Activated CD4-positive, alpha-beta T cell treated with anti-CD3 and anti-CD28 coated beads, Interleukin-2, amount 10 ng/mL, durations not matched to agents 24 days and 14 days (primary cell): ENCODE results near the gene TRIM16. TPM values are rescaled to one million over a fixed set of nuclear protein-coding genes. Genes with fewer than 3 reads are reported as not detected.
"Not testable (repeated sequence)": the region's sequence is repeated elsewhere in the genome, so short reads cannot be mapped to it uniquely, and the experiment has no call there.

Source experiments
- DNase-seq: peaks from one replicate; pipeline ENCODE4 v3.0.0; 2022
- H3K27ac Mint-ChIP-seq: one replicate; pipeline ENCODE4 v1.8.0; 2022; ENCODE audit warnings: mild to moderate bottlenecking, mixed read lengths
- H3K27me3 Mint-ChIP-seq: one replicate; pipeline ENCODE4 v1.8.0; 2022; ENCODE audit warnings: mixed read lengths
- H3K36me3 Mint-ChIP-seq: one replicate; pipeline ENCODE4 v1.8.0; 2022; ENCODE audit warnings: low read depth, mild to moderate bottlenecking, mixed read lengths
- H3K4me1 Mint-ChIP-seq: one replicate; pipeline ENCODE4 v1.8.0; 2021; ENCODE audit warnings: mixed read lengths
- H3K4me3 Mint-ChIP-seq: one replicate; pipeline ENCODE4 v1.8.0; 2022; ENCODE audit warnings: mild to moderate bottlenecking, moderate library complexity, mixed read lengths
- H3K9me3 Mint-ChIP-seq: one replicate; pipeline ENCODE4 v1.8.0; 2021; ENCODE audit warnings: mixed read lengths
- intact Hi-C: fragments of 100-400 bp; cut with micrococcal nuclease; formaldehyde crosslinking; loops from one replicate; pipeline ENCODE4 v1.15.1; 2023
- total RNA-seq: library from RNA; stranded (reverse); gene quantifications from 2 replicates; pipeline ENCODE4 v1.2.3, GENCODE V29; 2022

TRIM16 gene
- 15.2 and 15.7 TPM in 2 replicates for total RNA-seq

DNA sequence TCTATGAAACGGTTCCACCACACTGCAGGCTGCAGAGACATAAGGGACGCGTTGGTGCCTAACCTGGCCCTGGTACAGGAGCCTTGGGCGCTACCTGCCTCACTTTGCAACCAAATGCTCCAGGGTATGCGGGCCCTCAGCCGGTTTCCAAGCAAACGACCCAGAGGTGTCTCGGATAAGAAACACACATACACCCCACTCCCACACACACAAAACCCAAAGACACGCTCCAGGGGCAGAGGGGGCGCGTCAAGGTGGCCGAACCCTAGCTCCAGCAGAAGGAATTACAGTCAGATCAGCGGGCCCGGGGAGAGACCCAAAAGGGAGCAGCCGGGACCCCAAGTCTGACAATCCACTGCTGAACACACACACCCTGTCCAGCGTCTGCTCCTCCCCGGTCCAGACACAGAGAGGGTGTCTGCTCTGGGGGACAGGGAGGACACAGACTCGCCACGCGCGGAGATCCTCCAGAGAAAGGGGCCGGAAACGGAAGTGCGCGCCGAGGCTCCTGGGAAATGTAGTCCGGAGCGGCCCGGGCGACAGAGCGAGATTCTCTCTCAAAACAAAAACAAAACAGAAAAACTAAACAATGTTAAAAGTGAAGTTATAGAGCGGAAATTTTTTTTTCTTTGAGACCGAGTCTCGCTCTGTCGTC is at the start of gene TRIM16:
TSS of gene TRIM16 (minus strand) at position 488 of the 655 bp plus-strand sequence. CDS start 32,702 bp downstream, outside the sequence.
- intact Hi-C loops, H3K9me3 Mint-ChIP-seq, H3K27me3 Mint-ChIP-seq: not testable (repeated sequence)
- DNase-seq, result peak; percentile 96
- peak within 1 kb of the TSS; percentile 92 for H3K27ac Mint-ChIP-seq
- H3K36me3 Mint-ChIP-seq, result peaks cover 12% of the 10 kb centered on the region
- peak within 1 kb of the TSS; percentile 90 for H3K4me3 Mint-ChIP-seq
- H3K4me1 Mint-ChIP-seq, result peaks cover 25% of the 10 kb centered on the region

DNA sequence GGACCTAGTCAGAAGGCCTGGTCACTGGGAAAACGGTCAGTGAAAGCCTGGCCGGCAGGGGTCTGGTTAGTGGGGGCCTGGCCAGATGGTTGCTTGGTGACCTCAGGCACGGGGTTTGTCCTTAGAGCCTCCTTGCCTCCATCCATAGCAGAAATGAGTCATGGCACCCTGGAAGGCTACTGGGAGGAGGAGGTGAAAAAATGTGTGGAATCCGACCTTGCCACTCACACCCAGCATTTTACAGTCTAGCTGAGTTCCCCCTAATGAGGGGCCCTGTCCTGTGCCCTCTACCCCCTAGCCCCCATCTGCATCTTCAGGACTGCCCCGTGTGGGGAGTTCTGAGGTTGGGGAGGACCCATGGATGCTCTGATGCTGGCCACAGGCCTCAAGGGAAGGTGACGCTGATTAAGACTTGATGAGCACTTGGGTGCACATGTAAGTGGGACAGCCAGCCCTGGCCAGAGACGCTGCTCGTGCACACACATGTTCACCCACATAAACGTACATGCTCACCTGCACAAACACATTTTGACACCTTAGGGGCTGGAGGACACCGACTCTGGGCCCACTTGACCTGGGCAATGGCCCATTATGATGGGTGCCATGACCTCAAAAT is 49.2 kb upstream of the TRIM16 start:
- H3K9me3 Mint-ChIP-seq, intact Hi-C loops, H3K27me3 Mint-ChIP-seq, H3K36me3 Mint-ChIP-seq, H3K4me3 Mint-ChIP-seq, H3K27ac Mint-ChIP-seq, H3K4me1 Mint-ChIP-seq, DNase-seq: not testable (repeated sequence)

DNA sequence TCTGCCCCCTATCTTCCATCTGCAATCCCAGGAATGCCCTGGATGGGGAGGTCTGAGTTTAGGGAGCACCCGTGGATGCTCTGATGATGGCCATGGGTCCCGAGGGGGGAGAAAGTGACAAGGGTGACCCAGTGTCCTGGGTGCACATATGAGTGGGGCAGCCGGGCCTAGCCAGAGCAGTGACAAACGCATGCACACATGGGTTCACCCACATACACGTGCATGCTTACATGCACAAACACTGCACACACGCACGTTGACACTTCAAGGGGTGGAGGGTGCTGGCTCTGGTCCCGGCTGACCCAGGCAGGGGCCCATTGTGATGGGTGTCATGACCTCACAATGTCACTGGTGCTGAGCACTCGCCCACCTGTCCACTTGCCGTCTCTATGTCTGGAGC is 47.8 kb upstream of the TRIM16 start, which contains the start of gene TBC1D26:
TSS of gene TBC1D26 (plus strand) at position 384 of the 400 bp plus-strand sequence. CDS start 3,066 bp downstream, outside the sequence.
- H3K9me3 Mint-ChIP-seq, H3K4me1 Mint-ChIP-seq, H3K27me3 Mint-ChIP-seq, intact Hi-C loops, H3K27ac Mint-ChIP-seq, H3K36me3 Mint-ChIP-seq, DNase-seq, H3K4me3 Mint-ChIP-seq: not testable (repeated sequence)

DNA sequence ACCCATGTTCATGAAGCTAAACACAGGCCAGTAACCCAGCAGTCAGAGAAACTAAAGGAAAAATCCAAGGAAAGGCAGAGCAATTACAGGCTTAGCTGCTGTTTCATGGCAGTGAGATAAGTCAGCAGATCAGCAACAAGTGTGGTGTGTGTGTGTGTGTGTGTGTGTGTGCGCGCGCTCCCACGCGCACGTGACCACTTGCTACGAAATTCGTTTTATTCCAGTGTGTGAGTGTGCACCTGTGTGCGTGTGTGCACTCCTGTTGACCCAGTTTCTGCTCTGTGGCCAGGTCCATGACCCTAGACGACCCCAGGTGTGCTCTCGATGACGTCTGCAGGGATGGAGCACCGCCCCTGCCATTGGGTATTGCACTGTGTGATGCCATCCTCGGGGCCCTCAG is 46.4 kb upstream of the TRIM16 start:
- not testable (repeated sequence) for H3K4me1 Mint-ChIP-seq, H3K9me3 Mint-ChIP-seq, H3K27me3 Mint-ChIP-seq

DNA sequence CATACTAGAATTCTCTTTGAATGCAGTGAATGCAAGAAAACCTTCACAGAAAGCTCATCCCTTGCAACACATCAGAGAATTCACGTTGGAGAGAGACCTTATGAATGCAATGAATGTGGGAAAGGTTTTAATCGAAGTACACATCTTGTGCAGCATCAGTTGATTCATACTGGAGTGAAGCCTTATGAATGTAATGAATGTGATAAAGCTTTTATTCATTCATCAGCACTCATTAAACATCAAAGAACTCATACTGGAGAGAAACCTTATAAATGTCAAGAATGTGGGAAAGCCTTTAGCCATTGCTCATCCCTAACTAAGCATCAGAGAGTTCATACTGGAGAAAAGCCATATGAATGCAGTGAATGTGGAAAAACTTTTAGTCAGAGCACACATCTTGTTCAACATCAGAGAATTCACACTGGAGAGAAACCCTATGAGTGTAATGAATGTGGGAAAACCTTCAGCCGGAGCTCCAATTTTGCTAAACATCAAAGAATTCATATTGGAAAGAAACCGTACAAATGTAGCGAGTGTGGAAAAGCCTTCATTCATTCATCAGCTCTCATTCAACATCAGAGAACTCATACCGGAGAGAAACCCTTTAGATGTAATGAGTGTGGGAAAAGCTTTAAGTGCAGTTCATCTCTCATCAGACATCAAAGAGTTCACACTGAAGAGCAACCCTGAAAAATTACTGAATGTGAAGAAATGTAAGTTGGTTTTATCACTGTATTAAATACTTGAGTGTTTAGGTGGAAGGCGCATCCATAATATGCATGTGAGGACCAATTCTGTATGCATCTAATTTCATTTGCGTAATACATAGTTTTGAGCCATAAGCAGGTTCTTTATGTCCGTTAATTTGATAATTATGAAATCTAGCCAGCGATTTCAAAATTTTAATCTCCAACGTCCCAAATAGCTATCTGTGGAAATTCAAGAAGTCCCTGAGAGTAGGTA is 32.8 kb upstream of the TRIM16 start:
- H3K27ac Mint-ChIP-seq, H3K27me3 Mint-ChIP-seq, H3K4me1 Mint-ChIP-seq, intact Hi-C loops, H3K4me3 Mint-ChIP-seq, H3K9me3 Mint-ChIP-seq, DNase-seq: not testable (repeated sequence)
- peaks cover 34% of the 10 kb centered on the region for H3K36me3 Mint-ChIP-seq

More for the DNA sequence above, 46.4 kb upstream of the TRIM16 start:
- H3K27ac Mint-ChIP-seq, H3K4me3 Mint-ChIP-seq, H3K36me3 Mint-ChIP-seq, intact Hi-C loops, DNase-seq: not testable (repeated sequence)

DNA sequence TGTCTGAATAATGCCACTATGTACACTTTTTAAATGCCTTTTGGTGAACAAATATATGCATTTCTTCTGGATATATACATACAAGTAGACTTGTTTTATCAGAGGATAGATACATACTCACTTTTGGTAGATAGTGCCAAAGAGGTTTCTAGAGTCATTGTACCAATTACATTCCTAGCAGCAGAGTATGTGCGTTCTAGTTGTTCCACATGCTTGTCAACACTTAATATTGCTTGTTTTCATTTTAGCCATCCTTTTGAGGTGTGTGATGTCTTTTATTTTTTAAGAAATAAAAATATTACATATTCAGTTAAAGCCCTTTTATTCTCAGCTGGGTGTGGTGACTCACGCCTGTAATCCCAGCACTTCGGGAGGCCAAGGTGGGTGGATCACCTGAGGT is 24.8 kb upstream of the TRIM16 start:
- H3K4me1 Mint-ChIP-seq, DNase-seq, H3K27me3 Mint-ChIP-seq, H3K4me3 Mint-ChIP-seq, H3K27ac Mint-ChIP-seq, intact Hi-C loops: not testable (repeated sequence)
- Mint-ChIP-seq H3K36me3 (peaks cover 59% of the 10 kb centered on the region), H3K9me3 (peaks cover 18% of the 10 kb centered on the region)

DNA sequence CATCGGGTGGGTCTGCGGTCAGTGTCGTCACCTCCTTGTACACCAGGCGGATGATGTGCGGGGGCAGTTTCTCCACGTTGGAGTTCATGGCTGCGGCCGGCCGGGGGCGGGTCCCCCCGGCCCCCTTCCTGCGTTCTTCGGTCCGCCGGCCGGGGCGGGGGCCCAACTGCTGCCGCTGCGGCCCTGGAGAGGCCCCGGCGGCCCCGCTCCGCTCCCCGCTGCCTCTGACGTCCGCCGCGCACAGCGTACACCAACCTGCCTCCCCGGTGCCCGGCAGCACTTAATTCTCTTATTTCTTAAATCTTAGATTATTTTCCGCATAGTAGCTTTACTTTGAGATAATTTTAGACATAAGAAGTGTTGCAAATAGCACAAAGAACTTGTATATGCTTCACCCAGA is 20.7 kb upstream of the TRIM16 start:
- DNase-seq, intact Hi-C loops, H3K27me3 Mint-ChIP-seq, H3K4me1 Mint-ChIP-seq, H3K4me3 Mint-ChIP-seq, H3K27ac Mint-ChIP-seq: not testable (repeated sequence)
- Mint-ChIP-seq H3K9me3 (peaks cover 14% of the 10 kb centered on the region), H3K36me3 (peaks cover 66% of the 10 kb centered on the region)

DNA sequence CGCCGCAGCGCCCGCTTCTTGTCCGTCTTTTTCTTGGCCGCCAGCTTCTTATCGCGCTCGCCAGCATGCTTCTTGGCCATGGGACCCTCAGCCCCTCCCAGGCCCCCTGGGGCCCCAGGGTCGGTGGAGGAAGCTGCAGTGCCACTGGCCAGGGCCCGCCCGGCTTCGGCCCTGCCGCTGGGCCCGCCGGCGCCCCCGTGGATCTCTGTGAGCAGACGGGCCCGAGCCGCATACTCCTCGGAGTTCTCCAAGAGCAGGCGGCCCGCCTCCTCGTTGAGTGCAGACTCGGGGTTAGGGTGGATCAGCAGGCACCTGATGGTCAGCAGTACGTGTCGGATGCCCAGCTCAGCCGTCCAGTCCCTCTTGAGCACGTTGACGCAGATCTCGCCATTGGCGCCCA is 20.1 kb upstream of the TRIM16 start:
- H3K27me3 Mint-ChIP-seq, H3K4me1 Mint-ChIP-seq, H3K9me3 Mint-ChIP-seq, H3K27ac Mint-ChIP-seq, DNase-seq, H3K4me3 Mint-ChIP-seq, intact Hi-C loops: not testable (repeated sequence)
- H3K36me3 Mint-ChIP-seq, result peaks cover 62% of the 10 kb centered on the region

DNA sequence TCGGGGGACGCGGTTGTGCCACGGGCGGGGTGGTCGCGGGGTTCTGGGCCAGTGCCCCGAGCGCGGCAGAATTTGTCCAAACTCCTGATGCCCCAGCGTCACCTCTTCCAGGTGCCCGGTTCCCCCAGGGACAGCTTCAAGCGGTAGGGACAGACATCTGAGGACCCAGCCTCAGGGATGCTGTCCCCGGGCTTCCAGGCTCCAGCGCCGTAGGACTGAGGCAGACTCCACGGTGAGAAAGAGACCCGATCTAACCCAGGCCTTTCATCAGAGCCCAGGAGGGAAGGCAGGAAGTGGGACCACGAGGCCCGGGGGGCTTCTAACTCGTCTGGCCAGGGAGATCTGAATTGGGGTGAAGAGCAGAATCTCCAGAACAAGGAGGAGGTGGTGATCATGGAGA is 15.8 kb upstream of the TRIM16 start:
- Mint-ChIP-seq H3K36me3 (peaks cover 27% of the 10 kb centered on the region), H3K4me3 (peak overlapping the region; percentile 85), H3K27ac (peak overlapping the region; percentile 70)
- intact Hi-C loops, DNase-seq, H3K9me3 Mint-ChIP-seq, H3K27me3 Mint-ChIP-seq, H3K4me1 Mint-ChIP-seq: not testable (repeated sequence)

DNA sequence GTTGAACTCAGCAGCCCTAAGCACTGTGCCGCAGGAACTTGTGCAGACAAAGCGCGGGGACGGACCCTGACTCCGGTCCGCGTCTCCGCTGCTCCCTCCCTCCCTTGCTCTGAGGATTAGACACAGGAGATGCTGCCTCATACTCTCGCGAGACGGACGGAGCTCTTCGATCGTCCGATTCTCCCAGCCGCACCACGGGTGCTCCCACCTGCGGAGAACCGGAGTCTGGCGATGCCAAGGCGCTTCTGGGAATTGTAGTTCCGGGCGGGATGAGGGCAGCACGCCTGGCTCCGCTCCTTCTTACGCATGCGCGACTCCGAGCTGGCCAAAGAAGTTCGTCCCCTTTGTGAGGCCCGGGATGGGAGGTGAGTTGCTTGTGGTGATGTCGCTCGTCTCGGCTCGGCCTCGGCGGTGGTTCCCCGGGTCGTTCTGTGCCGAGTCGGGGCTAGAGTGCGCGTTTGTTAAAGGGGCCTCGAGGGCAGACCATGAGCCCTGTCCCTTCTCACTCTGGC is 15.4 kb upstream of the TRIM16 start, which contains the start of gene ZNF286A:
TSS of gene ZNF286A (plus strand) at position 340 of the 512 bp plus-strand sequence. CDS start 578 bp downstream, outside the sequence.
- intact Hi-C loops, H3K27me3 Mint-ChIP-seq, H3K4me1 Mint-ChIP-seq, H3K9me3 Mint-ChIP-seq: not testable (repeated sequence)
- peak within 1 kb of the TSS; percentile 85 for H3K4me3 Mint-ChIP-seq
- peak within 1 kb of the TSS; percentile 84 for H3K27ac Mint-ChIP-seq
- H3K36me3 Mint-ChIP-seq, result peaks cover 24% of the 10 kb centered on the region
- DNase-seq, result peak; percentile 97

DNA sequence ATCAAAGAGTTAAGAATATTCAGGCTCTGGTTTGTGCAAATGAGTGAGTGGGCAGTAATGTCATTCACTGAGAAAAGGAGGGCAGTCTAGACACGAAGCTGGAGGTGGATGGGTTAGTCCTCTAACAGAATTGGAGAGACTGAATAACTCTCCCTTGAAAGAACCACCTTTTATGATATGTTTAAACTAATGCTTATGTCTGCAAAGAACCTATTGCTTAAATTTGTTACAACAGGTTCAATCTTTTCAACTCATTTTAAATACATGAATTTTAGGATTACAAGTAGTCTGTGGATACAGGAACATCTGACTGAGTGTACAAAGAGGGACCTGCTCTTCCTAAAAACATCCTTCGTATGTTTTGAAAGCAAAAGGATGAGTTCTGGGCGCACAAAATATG is 14.9 kb upstream of the TRIM16 start:
- H3K4me1 Mint-ChIP-seq, H3K9me3 Mint-ChIP-seq, DNase-seq, intact Hi-C loops, H3K27me3 Mint-ChIP-seq: not testable (repeated sequence)
- Mint-ChIP-seq H3K27ac (peak overlapping the region; percentile 70), H3K36me3 (peaks cover 22% of the 10 kb centered on the region), H3K4me3 (peak overlapping the region; percentile 85)

DNA sequence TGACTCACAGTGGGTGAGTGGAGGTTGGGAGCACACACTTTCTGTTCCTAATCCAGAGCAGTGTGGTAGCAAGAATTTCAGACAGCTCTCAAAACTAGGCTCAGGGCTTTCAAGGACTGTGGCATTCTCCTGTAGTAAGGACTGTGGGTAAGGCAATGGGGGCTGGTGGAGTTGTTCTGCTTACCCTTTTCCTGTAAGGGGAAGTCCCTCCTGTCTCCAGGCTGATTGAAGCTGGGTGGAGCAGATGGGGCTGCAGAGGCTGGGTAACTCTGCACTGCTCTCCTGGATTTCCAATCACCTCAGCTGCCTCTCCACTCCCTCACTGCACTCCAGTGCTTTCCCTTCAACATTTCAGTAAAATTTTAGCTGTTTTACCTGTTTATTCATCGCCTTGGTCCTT is 3.4 kb upstream of the TRIM16 start:
- not testable (repeated sequence) for DNase-seq

DNA sequence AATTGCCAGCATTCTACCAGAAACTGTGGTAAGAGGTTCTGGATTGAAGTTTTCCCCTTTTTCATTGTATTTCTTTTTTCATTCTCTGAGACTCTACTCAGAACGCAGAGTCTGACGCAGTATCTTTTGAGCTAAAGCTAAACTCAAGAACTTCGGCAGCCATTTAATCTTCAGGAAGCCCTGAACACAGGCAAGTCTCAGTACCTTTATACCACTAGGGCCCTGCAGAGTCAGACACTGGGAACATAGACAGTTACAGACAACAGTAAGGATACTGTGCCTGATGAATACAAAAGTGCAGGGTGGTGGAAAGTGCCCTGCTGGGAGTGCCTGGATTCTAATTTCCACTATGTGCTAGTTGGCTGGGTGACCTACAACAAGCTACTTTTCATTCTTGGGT is 976 bp downstream of the TRIM16 start:
- not testable (repeated sequence) for H3K27ac Mint-ChIP-seq

More for the DNA sequence above, 3.4 kb upstream of the TRIM16 start:
- H3K36me3 Mint-ChIP-seq, H3K27ac Mint-ChIP-seq, intact Hi-C loops, H3K4me3 Mint-ChIP-seq, H3K9me3 Mint-ChIP-seq, H3K27me3 Mint-ChIP-seq: not testable (repeated sequence)
- peaks cover 20% of the 10 kb centered on the region for H3K4me1 Mint-ChIP-seq

More for the DNA sequence above, 976 bp downstream of the TRIM16 start:
- H3K27me3 Mint-ChIP-seq, H3K9me3 Mint-ChIP-seq, intact Hi-C loops, DNase-seq: not testable (repeated sequence)
- Mint-ChIP-seq H3K36me3 (peaks cover 15% of the 10 kb centered on the region), H3K4me3 (peak overlapping the region; percentile 90), H3K4me1 (peaks cover 25% of the 10 kb centered on the region)
